HEK293T (cell line): Measurements from ENCODE around the gene GABRB1.

Experiments
- CTCF ChIA-PET: fragments of 350-600 bp; formaldehyde crosslinking; extraction: SDS; loops from one replicate; lab custom pipeline; 2021; ENCODE audit warnings: antibody characterized with exemption, inconsistent platforms; lab: Yijun Ruan, JAX
- POLR2A ChIA-PET: fragments of 350-600 bp; formaldehyde crosslinking; extraction: SDS; loops from one replicate; lab custom pipeline; 2020; ENCODE audit warnings: antibody characterized with exemption, inconsistent platforms; lab: Yijun Ruan, JAX
- DNase-seq: peaks from one replicate; pipeline ENCODE4 v3.0.0; 2012; ENCODE audit warnings: mixed read lengths; ENCODE audit errors: extremely low spot score
- ARNT ChIP-seq: fragments of 450-650 bp; IDR thresholded peaks from 2 replicates; pipeline ENCODE4 v1.6.1; 2017; ENCODE audit warnings: mild to moderate bottlenecking
- BHLHE40 ChIP-seq: fragments of 450-650 bp; IDR thresholded peaks from 2 replicates; pipeline ENCODE4 v1.6.1; 2016; ENCODE audit warnings: mild to moderate bottlenecking, moderate library complexity, borderline replicate concordance
- CTBP1 ChIP-seq: fragments of 450-650 bp; IDR thresholded peaks from 2 replicates; pipeline ENCODE4 v1.6.1; 2016; ENCODE audit warnings: borderline replicate concordance
- ELF4 ChIP-seq: fragments of 450-650 bp; IDR thresholded peaks from 2 replicates; pipeline ENCODE4 v1.6.1; 2017; ENCODE audit warnings: antibody characterized with exemption
- FOXA1 ChIP-seq: fragments of 450-650 bp; IDR thresholded peaks from 2 replicates; pipeline ENCODE4 v1.6.1; 2016; ENCODE audit warnings: mild to moderate bottlenecking
- FOXK2 ChIP-seq: fragments of 450-650 bp; IDR thresholded peaks from 2 replicates; pipeline ENCODE4 v1.6.1; 2016; ENCODE audit warnings: mild to moderate bottlenecking
- FOXM1 ChIP-seq: fragments of 450-650 bp; IDR thresholded peaks from 2 replicates; pipeline ENCODE4 v1.6.1; 2017; ENCODE audit warnings: mild to moderate bottlenecking, borderline replicate concordance
- HDGF ChIP-seq: fragments of 450-650 bp; IDR thresholded peaks from 2 replicates; pipeline ENCODE4 v1.6.1; 2017; ENCODE audit warnings: antibody characterized with exemption, borderline replicate concordance
- L3MBTL2 ChIP-seq: fragments of 450-650 bp; conservative IDR thresholded peaks from 2 replicates; pipeline ENCODE4 v1.6.1; 2016; ENCODE audit warnings: mild to moderate bottlenecking
- LEF1 ChIP-seq: fragments of 450-650 bp; IDR thresholded peaks from 2 replicates; pipeline ENCODE4 v1.6.1; 2017; ENCODE audit warnings: mild to moderate bottlenecking, borderline replicate concordance
- NFRKB ChIP-seq: fragments of 450-650 bp; IDR thresholded peaks from 2 replicates; pipeline ENCODE4 v1.6.1; 2016; ENCODE audit warnings: mild to moderate bottlenecking, moderate library complexity
- SP1 ChIP-seq: fragments of 450-650 bp; IDR thresholded peaks from 2 replicates; pipeline ENCODE4 v1.6.1; 2017
- SUZ12 ChIP-seq: fragments of 450-650 bp; IDR thresholded peaks from 2 replicates; pipeline ENCODE4 v1.6.1; 2016; ENCODE audit warnings: mild to moderate bottlenecking
- TARDBP ChIP-seq: fragments of 450-650 bp; IDR thresholded peaks from 2 replicates; pipeline ENCODE4 v1.6.1; 2016
- ZNF384 ChIP-seq: fragments of 450-650 bp; IDR thresholded peaks from 2 replicates; pipeline ENCODE4 v1.6.1; 2016
- TF ChIP-seq, protein P1 (sequence below): fragments of 450-650 bp; IDR thresholded peaks from 2 replicates; pipeline ENCODE4 v1.6.1; 2016

The GABRB1 gene

DNA sequence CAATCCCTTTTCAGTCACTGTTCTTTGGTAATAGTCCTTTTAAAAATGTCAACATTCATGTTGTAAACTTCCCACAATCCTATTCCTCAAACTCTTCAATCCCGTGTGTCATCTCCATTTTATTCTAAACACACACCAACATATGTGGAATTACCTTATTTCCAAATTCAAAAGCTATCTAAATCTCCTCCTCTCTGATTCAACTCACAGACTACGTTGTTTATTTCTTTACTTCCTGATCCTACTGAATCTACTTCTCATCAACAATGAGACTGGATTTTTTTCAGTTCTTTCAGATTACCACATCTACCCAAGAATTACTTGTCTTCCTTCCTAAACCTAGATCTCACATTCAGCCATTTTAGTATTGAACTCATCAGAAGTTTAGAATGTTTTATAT lies 188.2 kb downstream of the GABRB1 start:
- TF ChIP-seq TARDBP (no peak), ELF4 (no peak), ZNF384 (no peak), ARNT (no peak), FOXK2 (no peak), NFRKB (no peak), CTBP1 (no peak), FOXA1 (no peak), BHLHE40 (no peak), SUZ12 (no peak)
- POLR2A ChIA-PET, result no interaction called here
- DNase-seq, result no peak
- CTCF ChIA-PET, result no interaction called here

DNA sequence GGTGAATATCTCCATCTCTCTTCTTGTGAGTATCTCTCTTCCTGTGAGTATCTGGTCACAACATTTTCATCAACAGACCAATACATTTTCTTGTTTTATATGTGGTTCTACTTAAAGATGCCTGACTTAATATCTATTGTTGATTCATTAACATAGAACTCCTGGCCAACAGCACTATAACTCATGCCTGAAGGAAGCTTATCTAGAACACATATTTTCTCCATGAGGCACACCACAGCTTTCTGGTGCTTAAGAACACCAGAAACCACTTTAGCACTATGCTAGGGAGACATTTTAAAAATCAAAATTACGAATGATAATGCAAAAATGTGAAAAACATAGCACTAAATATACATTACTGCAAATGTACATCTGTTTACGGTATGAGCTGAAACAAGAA lies 190.4 kb downstream of the GABRB1 start:
- ChIA-PET CTCF (no interaction called here), POLR2A (no interaction called here)
- no peak for DNase-seq
- TF ChIP-seq SUZ12 (no peak), NFRKB (no peak), ELF4 (no peak), BHLHE40 (no peak), L3MBTL2 (no peak), FOXK2 (no peak), ZNF384 (no peak), LEF1 (no peak), TARDBP (no peak), FOXA1 (no peak), CTBP1 (no peak)
- TF ChIP-seq, protein P1, sequence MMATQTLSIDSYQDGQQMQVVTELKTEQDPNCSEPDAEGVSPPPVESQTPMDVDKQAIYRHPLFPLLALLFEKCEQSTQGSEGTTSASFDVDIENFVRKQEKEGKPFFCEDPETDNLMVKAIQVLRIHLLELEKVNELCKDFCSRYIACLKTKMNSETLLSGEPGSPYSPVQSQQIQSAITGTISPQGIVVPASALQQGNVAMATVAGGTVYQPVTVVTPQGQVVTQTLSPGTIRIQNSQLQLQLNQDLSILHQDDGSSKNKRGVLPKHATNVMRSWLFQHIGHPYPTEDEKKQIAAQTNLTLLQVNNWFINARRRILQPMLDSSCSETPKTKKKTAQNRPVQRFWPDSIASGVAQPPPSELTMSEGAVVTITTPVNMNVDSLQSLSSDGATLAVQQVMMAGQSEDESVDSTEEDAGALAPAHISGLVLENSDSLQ, result no peak

DNA sequence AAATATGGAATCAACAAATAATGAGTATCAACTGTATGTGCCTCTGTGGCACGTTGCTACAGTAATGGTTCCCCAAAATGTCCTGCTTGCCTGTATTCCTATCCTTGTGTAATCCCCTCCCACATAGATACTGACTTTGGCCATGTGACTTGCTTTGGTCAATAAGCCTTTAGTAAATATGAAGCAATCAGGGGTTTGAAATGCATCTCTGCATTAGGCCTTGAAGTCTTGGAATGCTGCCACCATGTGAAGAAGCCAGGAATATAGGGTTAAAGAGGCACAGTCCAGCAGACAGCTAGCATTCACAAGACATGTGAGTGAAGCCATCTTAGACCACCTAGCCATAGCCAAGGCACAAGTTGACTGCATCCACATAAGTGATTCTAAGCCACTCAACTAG lies 190.9 kb downstream of the GABRB1 start:
- ChIA-PET POLR2A (no interaction called here), CTCF (no interaction called here)
- no peak for TF ChIP-seq ZNF384
- no peak for DNase-seq

DNA sequence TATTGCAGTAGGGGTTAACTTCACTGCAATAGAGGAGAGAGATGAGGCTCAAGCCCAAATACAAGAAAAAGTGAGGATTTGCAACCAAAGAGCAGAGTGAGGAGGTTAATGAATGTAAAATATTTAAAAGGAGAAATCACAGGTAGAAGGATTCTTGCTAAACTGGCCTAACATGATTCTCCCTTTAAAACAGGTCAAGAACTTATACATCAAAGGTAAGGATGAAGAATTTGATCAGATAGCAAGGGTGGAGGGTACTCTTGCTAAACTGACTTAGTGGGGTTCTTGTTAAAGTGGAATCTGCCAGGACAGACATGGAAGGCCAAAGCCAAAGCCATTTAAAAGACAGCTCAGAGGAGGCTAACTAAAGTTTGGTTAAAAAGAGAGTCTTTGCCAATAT lies 193.0 kb downstream of the GABRB1 start:
- ChIA-PET POLR2A (no interaction called here), CTCF (no interaction called here)
- TF ChIP-seq LEF1, result no peak
- TF ChIP-seq, protein P1, result no peak
- no peak for TF ChIP-seq FOXA1
- no peak for TF ChIP-seq SUZ12
- TF ChIP-seq BHLHE40, result no peak
- no peak for TF ChIP-seq TARDBP
- TF ChIP-seq ELF4, result no peak
- no peak for TF ChIP-seq L3MBTL2
- no peak for TF ChIP-seq ZNF384
- no peak for TF ChIP-seq FOXK2
- TF ChIP-seq CTBP1, result no peak
- no peak for TF ChIP-seq NFRKB
- no peak for TF ChIP-seq HDGF
- no peak for TF ChIP-seq SP1
- TF ChIP-seq ARNT, result no peak
- no peak for TF ChIP-seq FOXM1

DNA sequence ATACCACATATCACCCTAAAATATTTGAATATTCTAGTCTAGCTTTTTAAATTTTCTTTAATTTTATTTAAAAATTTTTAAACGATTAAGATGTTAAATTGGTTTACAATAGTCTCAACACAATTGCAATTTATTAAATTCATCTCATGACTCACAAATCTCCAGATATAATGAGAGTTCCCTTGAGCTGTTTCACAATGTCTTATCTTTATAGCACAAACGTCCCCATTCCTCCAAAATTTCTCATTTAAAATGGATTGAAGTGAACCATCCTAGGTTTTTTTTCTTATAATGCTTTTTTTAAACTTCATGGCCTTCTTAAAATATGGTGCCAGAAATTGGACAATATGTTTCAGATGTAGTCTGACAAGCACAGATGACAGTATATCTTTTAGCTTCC lies 204.4 kb downstream of the GABRB1 start:
- DNase-seq, result no peak
- TF ChIP-seq FOXA1 (no peak), ZNF384 (no peak), LEF1 (no peak), CTBP1 (no peak), L3MBTL2 (no peak), BHLHE40 (no peak), NFRKB (no peak), FOXK2 (no peak), ELF4 (no peak), SP1 (no peak), TARDBP (no peak)
- ChIA-PET CTCF (no interaction called here), POLR2A (no interaction called here)

More for the DNA sequence above, 193.0 kb downstream of the GABRB1 start:
- no peak for DNase-seq

DNA sequence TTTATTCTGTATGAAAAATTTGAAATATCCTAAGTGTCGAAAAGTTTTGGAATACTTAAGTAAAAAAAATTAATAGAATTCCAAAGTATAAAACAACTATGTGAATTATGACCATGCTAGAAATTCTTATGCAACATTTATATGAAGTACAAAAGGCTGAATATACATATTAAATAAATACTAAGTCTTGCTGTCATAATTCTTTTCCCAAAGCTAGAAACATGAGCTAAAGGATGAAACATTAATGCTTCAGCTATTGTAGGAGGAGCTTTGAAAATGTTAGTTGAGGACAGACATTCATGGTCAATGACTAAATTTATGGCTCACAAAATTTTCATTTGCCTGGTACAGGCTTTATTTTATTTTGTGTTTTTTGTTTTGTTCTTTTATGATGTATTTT lies 207.3 kb downstream of the GABRB1 start:
- ChIA-PET POLR2A (no interaction called here), CTCF (no interaction called here)
- TF ChIP-seq ZNF384, result no peak
- no peak for TF ChIP-seq FOXA1
- TF ChIP-seq CTBP1, result no peak
- no peak for TF ChIP-seq ELF4
- TF ChIP-seq ARNT, result no peak
- TF ChIP-seq SP1, result no peak
- TF ChIP-seq, protein P1, result no peak
- TF ChIP-seq SUZ12, result no peak
- no peak for TF ChIP-seq NFRKB
- no peak for TF ChIP-seq FOXK2
- no peak for TF ChIP-seq TARDBP
- no peak for TF ChIP-seq HDGF
- no peak for TF ChIP-seq L3MBTL2
- no peak for TF ChIP-seq LEF1
- TF ChIP-seq BHLHE40, result no peak
- TF ChIP-seq FOXM1, result no peak
- DNase-seq, result no peak

DNA sequence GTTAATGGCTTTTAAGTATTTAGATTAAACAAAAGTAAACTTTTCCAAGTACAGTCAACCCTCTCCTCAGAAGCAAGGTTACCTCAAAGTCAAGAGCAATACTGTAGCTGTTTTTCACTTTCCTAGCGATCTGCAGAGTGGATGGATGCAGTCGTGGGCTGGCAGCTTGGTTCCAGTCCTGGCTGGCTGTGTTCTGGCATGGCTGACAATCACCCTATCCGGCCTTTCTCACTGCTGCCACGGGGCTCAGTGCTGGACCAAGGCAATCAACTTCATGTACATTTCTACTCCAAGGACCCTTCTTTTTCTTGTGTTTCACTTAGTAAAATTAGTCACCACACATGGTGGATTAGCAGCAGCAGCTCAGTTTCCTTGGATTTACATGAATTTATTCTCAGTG lies 208.3 kb downstream of the GABRB1 start:
- POLR2A ChIA-PET, result no interaction called here
- CTCF ChIA-PET, result interaction anchor here (0.7 kb wide), 1 partner anchor 32 kb away, joined by 4 read pairs; no protein-coding TSS in a partner anchor
- TF ChIP-seq TARDBP (no peak), SUZ12 (no peak), FOXA1 (no peak), L3MBTL2 (no peak), SP1 (no peak), CTBP1 (no peak)
- TF ChIP-seq, protein P1, result no peak
- no peak for DNase-seq
